ENCODE measurements around the gene BAAT.
A peak's percentile ranks its signal among the peaks of the same experiment; 100 is the strongest.

The BAAT gene

DNA sequence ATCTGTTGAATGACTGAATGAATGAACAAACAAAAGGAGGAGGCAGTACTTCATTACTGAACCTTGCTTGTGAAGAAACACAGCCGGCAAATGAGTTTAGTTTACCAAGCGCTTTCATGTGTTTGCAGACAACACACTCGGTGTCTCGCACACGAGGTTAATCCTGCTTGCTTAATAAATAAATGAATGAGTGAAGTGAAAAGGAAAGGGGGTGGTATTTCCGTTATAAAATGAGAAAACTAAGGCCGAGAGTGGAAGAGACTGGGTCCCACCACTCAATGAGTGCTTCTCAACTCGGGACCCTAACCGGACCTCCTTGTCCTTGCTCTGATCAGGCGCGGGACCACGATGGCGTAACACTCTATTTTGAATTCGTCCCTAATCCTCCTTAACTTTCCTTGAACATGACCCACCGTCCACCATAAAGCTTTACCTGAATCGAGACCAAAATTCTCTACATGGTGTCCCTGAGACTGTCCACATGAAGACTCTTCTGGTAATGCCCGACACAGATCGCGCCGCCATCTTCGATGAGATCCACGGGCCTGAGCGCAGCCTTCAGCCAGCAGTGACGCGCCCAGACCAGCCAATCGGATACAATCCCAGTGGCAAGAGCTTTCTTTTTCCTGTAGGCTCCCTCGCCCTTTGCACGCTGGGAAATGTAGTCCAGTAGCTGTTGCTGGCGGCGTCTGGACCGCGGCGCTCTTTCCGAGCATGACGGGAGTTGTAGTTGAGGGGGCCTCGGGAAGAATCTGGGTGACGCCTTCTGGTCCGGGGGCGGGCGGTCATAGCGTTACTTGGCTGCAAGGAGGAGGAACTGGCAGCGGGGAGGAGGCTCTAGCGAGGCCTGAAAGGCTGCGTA, 13.5 kb upstream of the BAAT start, which contains the start of the genes MRPL50 and ZNF189:
Gene MRPL50, minus strand, starts transcription at position 551 of the 862 bp plus-strand sequence. Its CDS starts 26 bp downstream, at position 525.
Gene ZNF189, plus strand, starts transcription at position 784 of the 862 bp plus-strand sequence. CDS start 306 bp downstream, outside the sequence.
- peak; percentile 92 for DNase-seq

DNA sequence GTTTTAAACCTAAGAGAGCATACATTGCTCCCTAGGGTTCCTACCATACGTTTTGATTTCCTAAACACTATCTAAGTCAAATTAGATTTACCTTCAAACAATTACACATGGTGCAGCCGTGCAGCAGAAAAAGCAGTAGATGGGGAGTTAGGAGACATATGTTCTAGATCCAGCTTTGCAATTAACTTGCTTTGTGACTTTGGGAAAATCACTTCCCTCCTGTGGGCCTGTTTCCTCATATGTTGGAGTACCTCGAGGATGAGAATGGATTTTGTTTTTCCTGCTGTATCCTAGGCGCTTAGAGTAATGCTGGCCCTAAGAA, 12.9 kb upstream of the BAAT start:
- no peak for DNase-seq

DNA sequence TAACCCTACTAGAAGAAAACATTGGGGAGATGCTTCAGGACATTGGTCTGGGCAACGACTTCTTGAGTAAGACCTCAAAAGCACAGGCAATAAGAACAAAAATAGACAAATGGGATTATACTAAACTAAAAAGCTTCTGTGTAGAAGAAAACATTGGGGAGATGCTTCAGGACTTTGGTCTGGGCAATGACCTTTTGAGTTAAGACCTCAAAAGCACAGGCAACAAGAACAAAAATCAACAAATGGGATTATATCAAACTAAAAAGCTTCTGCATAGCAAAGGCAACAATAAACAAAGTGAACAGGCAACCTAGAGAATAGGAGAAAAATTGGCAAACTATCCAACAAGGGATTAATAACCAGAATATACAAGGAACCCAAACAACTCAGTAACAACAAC, 9.9 kb upstream of the BAAT start:
- DNase-seq = no peak

DNA sequence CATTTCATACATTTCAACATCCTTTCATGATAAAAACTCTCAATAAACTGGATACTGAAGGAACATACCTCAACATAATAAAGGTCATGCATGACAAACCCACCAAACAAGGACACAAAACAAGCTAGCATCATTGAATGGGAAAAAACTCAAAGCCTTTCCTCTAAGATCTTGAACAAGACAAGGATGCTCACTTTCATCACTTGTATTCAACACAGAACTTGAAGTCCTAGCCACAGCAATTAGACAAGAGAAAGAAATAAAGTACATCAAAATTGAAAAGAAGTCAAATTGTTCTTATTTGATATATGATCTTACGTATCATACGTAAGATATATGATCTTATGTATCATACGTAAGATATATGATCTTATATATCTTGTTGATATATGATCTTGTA, 8.3 kb upstream of the BAAT start:
- no peak for DNase-seq

DNA sequence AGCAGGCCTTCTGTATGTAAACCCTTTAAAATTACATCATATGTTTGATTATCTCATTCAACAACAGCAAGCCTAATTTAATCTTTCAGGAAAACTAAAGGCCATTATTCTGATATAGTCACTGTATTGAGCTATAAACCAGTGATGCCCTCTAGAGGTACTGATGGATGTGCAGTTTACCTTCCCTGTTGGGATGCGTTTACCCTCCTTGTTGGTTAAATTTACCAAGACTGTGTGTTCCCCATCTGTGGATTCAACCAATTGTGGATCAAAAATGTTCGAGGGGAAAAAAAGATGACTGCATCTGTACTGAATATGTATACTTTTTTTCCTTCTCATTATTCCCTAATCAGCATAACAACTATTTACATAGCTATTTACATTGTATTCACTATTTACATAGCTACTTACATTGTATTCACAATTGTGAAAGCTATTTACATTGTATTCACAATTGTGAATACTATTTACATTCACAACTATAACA, 3.7 kb upstream of the BAAT start:
- DNase-seq = no peak

DNA sequence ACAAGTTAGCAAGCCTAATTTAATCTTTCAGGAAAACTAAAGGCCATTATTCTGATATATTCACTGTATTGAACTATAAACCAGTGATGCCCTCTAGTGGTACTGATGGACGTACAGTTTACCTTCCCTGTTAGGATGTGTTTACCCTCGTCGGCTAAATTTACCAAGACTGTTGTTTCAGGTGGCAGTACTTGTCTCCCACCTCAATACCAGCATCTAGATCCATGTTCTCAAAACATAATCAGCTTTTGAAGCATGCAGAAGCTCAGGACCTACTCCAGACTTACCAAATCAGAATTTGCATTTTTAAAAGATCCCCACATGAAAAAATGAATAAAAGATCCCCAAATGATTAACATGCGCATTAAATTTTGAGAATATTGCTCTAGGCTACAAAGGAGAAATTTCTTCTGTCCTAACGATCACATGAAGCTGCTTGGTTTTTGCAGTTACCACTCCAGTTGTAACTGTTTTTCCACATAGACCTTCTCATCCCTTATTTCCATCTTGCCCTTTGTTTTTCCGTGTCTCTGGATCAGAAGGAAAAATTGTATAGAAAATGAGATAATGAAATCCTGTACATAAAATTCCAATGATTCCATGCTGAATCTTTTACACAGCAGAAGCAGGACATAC, 3.2 kb upstream of the BAAT start:
- peak; percentile 55 for DNase-seq

DNA sequence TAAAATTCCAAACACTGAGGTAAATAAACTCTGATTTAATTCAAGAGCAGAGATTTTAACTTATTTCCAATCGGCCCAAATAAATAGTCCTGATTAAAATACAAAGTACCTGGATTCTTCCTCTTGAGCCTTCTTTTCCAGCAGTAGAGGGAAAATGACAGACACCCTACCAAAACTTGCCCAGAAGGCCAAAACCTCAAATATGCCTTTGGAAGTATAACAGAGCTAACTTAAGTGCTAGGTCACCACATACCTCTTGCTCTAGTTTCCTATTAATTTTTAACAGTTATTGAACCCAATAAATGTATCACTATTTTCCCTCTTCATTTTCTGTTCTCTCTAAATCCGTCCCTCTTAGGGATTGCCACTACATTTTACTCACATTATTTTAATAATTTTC, 1.4 kb downstream of the BAAT start:
- no peak for DNase-seq

DNA sequence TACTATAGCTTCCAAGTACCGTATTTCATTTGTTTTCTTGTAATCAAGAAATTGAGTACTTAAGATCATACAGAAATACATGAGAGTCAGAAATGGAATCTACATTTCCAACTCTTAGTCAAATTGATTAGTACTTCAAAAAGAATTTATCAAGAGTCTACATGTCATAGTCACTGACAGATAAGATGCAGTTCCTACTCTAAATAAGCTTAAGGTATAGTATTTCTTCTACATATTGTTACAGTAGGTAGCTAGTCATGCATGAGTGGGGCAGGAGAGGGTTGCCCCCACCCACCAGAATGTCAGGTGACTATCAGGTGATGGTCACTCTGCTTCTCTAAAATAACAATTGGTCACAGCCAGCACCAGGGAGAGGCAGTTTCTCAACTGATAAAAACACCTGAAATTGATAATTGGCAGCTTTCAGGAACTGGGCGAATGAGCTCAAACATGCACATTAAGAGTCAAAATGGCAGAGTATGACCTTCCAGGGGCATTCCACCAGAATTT, 2.9 kb downstream of the BAAT start:
- DNase-seq = no peak

DNA sequence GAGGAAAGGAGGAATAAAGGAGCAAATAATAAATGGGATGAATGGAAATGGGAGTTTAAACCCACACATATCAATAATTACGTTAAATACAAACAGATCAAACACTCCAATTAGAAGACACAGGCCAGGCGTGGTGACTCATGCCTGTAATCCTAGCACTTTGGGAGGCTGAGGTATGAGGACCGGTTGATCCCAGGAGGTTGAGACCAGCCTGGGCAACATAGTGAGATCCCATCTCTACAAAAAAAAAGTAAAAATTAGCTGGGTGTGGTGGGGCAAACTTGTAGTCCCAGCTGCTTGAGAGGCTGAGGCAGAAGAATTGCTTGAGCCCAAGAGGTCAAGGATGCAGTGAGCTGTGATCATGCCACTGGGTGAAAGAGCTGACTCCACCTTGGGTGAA, 3.7 kb downstream of the BAAT start:
- DNase-seq = no peak

DNA sequence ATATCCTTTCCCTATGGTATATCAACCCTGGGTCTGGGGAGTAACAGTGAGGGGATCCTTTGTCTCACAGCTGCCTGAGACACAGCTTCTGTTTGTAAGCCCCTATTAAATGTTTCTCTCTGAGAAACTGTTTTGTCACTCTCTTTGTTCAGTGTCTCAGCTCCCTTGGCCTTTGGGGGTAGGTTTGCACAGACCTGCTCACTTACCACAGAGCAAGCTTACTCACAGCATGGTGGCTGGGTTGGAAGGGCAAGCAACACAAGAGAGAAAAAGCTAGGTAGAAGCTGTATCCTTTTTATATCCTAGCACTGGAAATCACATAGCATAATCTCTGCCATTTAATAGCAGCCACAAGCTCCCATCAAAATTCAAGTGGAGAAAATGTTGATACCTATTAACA, 4.5 kb downstream of the BAAT start:
- no peak for DNase-seq

DNA sequence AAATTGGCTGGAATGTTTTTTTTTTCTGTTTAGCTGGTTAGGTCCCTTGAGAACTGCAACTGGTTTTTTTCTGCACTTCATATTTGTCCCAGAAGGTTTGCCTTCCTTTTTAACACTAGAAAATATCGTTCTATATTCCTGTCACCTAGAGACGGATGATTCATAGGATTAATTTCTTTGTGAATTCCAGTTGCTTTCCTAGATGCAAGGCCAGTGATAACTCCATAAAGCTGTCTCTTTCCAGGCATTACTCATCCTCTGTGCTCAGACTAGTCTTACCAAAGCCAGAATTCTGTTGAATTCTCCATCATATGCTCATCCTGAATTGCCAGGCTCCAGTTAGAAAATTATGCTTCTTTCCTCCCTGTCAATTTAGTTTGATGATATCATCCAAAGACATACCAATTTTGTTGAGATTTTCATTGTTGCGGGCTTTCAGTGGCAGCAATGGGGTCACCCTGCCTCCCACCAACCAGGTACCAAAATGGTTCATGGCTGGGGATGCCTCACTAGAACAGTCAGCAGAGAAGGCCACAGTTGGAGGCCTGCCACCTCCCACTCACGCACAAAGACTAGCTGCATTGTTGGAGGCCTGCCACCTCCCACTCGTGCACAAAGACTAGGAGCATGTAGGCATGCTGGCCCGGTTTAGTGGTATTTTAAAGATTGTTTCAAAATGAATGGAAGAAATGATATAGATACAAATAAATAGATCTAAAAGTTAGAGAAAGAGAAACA, 8.5 kb downstream of the BAAT start:
- DNase-seq = no peak

DNA sequence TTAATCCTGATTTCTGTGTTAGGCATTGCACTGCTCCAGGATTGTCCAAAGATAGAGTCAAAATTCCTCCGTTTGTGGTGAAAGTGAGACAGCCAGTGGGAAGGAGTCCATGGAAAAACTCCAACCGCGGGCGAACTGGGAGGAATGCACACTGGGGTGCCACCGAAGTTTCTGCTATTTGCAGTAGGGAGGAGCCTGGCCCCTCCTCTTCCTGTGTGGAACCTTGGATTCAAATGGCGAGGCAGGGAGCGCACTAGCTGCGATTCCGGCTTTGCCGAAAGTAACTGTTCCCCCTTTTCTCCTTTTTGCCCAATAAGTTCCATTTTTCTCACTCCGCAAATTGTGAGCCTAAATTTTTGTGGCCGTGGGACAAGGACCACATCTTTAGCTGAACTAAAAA, 9.3 kb downstream of the BAAT start:
- no peak for DNase-seq

DNA sequence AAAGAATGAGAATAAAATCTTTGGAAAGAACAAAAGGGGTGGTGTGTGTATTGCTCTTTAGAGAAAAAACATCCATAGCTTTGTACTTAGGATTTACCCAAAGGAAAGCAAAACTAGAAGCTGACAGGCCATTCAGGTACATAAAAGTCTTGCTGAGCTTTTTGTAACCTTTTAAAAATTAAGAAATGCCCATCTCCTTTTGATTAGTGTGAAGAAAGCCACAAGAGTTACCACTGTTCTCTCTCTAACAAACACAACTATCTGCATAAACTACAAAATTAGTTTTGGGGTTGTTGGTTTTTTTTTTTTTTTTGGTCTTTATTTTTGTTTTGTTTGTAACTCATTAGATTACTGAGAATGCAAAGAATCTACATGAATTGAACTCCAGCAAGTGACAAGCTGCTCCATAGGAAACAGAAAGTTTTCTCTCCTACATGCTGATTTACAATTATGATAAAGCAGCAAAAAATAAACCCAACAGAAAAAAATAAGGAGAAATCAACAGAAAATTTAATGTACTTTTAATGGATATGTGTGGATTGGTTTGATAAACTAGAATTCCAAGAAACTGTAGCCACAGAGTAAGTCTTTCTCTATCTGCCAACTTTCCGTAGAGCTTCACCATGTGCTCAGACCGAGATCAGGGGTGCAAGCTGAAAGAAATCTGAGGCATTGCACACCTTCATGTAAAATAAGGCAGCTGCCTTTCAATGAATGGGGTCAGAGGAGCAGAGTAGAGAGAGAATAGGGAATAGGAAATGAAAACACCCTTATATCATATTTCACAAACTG, 12.3 kb downstream of the BAAT start:
- DNase-seq = no peak

DNA sequence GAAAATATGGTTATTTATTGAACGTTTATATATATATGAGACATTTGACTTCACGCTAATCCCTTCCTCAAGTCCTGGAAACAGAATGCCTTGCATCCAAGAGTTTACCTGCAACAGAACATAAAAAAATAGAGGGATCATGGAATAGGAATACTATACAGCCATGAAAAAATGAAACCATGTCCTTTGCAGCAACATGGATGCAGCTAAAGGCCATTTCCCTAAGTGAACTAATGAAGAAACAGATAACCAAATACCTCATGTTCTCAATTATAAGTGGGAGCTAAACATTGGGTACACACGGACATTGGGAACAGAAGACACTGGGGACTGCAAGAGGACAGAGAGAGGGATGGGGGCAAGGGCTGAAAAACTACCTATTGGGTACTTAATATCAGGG, 13.0 kb downstream of the BAAT start:
- no peak for DNase-seq

DNA sequence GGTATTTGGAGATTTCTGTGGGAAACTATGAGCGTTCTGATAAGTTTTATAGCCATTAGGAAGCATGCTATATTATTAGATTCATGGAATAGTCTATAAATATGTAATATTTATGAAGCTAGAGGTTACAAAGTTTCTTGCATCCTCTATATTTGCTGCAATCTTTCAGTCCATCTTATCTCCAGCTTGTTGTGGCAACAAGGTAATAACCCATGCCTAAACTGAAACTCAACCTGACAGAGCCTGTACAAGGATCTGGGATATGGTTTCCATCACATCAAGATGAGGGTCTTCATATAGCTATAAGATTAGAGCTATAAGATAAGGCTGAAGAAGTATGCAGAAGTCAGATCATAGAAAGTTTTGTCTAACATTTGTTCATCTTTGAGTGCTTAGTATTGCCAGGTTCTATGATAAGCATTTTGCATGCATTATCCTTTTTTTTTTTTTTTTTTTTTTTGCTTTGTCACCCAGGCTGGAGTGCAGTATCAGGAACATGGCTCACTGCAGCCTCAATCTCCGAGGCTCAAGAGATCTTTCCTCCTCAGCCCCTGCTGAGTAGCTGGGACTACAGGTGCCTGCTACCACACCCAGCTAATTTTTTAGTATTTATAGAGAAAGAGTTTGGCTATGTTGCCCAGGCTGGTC, 14.8 kb downstream of the BAAT start:
- no peak for DNase-seq

DNA sequence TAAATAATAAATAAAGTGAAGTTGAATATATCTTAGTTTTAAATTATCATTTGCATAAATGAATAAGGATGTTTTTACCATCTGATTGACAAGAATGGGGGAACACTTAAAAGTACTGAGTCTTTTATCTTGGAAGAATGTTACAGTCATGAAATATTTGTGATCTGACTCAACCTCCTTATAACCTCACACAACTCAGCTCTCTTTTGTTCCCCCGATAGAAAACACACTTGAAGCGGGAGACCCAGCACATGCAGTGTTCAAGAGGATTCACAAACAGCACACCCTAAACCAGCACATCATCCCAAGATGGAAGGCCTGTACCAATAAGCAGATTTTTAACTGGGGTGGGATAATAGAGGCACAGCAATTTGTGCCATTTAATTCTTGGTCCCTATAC, 15.5 kb downstream of the BAAT start:
- no peak for DNase-seq

DNA sequence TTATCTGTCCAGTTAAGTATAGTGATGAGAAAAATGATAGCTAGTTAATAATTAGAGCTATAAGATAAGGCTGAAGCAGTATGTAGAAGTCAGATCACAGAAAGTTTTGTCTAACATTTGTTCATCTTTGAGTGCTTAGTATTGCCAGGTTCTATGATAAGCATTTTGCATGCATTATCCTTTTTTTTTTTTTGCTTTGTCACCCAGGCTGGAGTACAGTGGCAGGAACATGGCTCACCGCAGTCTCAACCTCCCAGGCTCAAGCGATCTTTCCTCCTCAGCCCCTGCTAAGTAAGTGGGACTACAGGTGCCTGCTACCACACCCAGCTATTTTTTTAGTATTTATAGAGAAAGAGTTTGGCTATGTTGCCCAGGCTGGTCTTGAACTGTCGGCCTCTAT, 17.5 kb downstream of the BAAT start:
- DNase-seq = no peak

DNA sequence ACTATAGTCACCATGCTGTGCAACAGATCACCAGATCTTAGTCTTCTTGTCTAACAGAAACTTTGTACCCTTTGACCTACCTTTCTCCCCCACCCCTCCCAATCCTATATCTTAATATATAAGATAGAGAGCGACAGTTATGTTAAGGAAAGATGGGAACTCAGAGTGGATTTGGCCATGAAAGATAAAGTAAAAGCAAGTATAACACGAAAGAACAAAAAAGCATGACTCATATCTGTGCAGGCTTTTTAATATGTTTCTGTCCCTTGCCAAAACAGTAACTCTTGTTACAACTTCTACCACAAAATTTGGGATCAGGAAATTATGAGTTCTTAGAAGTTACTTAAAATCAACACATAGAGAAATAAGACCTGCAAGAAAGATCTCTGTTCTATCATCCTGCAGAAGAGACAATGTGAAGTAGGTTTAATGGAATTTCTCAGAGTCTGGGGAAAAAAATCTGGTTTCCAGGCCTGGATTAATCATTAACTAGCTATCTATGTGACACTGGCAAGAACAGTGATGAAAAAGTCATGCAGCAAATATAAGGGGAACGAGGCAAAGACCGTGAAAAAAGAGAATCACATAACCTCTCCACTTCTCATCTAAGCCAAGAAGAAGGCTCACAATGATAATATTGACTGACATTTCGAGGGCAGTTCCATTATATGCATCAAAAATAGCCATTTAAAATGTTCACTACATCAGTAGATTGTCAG, 18.6 kb downstream of the BAAT start:
- no peak for DNase-seq

DNA sequence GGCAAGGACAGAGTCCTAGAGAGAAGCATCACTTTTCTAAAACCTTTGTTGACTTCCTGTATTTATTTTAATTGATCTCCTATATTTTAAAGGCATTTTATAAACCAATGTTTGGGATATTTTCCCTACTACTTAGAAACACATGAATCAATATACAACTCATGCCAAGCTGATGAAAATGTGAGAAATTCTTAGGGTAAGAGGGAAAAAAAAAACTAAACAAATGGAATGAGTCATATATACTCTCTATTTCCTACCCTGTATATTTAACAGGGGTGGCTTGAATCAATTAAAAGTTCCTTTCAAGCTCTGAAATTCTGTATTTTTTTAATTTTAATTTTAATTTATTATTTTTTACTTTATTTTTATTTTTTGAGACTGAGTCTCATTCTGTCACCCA, 19.6 kb downstream of the BAAT start:
- DNase-seq = no peak

DNA sequence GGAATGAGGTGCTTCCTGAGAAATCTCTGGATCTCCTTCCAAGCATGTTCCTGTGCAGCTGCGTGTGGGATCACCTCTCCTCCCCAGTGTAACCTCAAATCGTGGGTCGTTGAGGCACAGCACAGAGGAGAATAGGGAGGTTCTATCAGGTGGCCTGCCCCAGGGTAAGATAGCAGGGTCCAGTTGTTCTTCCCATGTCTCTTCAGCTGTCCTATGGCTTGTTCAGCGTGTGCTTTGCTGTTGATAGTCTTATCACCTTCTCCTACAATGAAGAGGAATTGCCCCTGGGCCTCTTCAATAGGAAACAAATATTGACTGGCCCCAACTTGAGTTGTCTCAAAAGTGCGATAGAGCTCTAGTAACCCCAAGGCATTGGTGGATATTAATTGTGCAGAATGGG, 22.4 kb downstream of the BAAT start:
- no peak for DNase-seq

DNA sequence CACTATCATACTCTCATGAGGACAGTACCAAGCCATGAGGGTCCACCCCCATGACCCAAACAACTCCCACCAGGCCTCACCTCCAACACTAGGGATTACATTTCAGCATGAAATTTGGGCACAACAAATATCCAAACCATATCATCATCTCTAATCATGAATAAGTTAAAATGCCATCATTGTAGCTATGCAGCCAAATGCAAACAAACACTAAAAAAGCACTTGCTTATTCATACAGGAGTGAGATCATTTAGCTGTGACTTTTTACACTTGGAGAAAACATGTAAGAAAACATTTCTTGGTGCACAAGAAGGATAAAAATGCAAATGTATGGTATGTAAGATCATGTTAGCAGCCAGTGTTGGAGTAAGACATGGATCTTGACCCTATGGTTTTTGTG, 24.2 kb downstream of the BAAT start:
- no peak for DNase-seq

Data from NCI-H1436 treated with DMSO at 0.1 percent for 48 hours (cell line).